ENCODE data around the gene PROSER3.

PROSER3 gene

GRCh38 chr19:35816846-35817245 is 58.9 kb downstream of the PROSER3 start:
- FAIRE-seq (no peak), DNase-seq (ENCODE audit: low spot score) (no peak)

GRCh38 chr19:35818445-35818844 is 60.5 kb downstream of the PROSER3 start:
- FAIRE-seq (no peak), DNase-seq (ENCODE audit: low spot score) (no peak)

Data from RCC 7860 (cell line).